Colonic mucosa (tissue), 4 donors: Measurements from ENCODE around the gene ASH1L. TPM values are rescaled to one million over a fixed set of nuclear protein-coding genes. Genes with fewer than 3 reads are reported as not detected.

ENCODE experiments used
- DNase-seq: peaks from one replicate; pipeline ENCODE4 v3.0.0-alpha.2; 2020
- H3K27ac ChIP-seq: fragments of 200-600 bp; one replicate; pipeline ENCODE4 v1.8.0; 2021
- H3K27me3 ChIP-seq: fragments of 200-600 bp; one replicate; pipeline ENCODE4 v1.8.0; 2021
- H3K36me3 ChIP-seq: fragments of 200-600 bp; one replicate; pipeline ENCODE4 v1.8.0; 2021
- H3K4me1 ChIP-seq: fragments of 200-600 bp; one replicate; pipeline ENCODE4 v1.8.0; 2021; ENCODE audit warnings: mild to moderate bottlenecking
- H3K4me3 ChIP-seq: fragments of 200-600 bp; one replicate; pipeline ENCODE4 v1.8.0; 2021
- H3K9ac ChIP-seq, 2 donors: one replicate each; pipeline ENCODE4 v1.7.0; 2013; ENCODE audit warnings: control low read depth in 2 of 2, low read depth in 2 of 2, low read length in 2 of 2
- H3K9me3 ChIP-seq: fragments of 200-600 bp; one replicate; pipeline ENCODE4 v1.8.0; 2021
- intact Hi-C: fragments of 100-400 bp; cut with DNase I; formaldehyde crosslinking; loops from one replicate; pipeline ENCODE4 v1.14.1; 2022
- total RNA-seq, 2 donors: library from RNA; stranded (reverse); fragmentation: NEBNext Ultra II Directional in 1 of 2; extraction: Animal tissue kit (Norgen Biotek cat#: 25700) in 1 of 2; gene quantifications; one replicate each; pipeline ENCODE4 v1.2.1, GENCODE V29; 2021
- TF ChIP-seq, protein P1 (sequence below): fragments of 200-600 bp; IDR thresholded peaks from one replicate; pipeline ENCODE4 v1.8.0; 2022; ENCODE audit warnings: antibody characterized with exemption, mild to moderate bottlenecking
- donor health status: healthy.
- donor health status: DM: no; HTN: no; CAD: no.
- donor health status: DM: no; HTN: no; CAD: no.

Gene ASH1L
- total RNA-seq, 2 donors from 2014 or later = 37.7 to 47.2 TPM

DNA sequence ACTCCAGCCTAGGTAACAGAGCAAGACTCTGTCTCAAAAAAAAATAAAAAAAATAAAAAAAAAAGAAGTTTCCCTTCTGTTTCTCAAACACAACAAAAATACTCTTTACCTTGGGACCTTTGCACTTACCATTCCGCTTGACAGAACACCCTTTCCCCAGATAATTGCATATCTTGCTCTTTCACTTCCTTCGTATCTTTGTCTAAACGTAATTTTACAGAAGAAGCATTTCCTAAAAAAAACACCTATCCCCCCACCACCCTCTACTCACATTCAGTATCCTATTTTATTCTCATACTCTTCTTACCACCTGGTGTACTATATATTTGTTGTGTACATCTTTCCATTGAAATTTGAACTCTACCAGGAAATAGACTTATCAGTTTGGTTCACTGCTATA, 32.7 kb downstream of the ASH1L start:
- Histone ChIP-seq H3K4me1 (no peaks in the 10 kb centered on the region), H3K27ac (no peak overlapping the region), H3K27me3 (no peaks in the 10 kb centered on the region), H3K4me3 (no peak overlapping the region), H3K36me3 (no peaks in the 10 kb centered on the region), H3K9me3 (no peaks in the 10 kb centered on the region), H3K9ac (no peak overlapping the region)
- intact Hi-C loops = no loop called here
- TF ChIP-seq, protein P1, sequence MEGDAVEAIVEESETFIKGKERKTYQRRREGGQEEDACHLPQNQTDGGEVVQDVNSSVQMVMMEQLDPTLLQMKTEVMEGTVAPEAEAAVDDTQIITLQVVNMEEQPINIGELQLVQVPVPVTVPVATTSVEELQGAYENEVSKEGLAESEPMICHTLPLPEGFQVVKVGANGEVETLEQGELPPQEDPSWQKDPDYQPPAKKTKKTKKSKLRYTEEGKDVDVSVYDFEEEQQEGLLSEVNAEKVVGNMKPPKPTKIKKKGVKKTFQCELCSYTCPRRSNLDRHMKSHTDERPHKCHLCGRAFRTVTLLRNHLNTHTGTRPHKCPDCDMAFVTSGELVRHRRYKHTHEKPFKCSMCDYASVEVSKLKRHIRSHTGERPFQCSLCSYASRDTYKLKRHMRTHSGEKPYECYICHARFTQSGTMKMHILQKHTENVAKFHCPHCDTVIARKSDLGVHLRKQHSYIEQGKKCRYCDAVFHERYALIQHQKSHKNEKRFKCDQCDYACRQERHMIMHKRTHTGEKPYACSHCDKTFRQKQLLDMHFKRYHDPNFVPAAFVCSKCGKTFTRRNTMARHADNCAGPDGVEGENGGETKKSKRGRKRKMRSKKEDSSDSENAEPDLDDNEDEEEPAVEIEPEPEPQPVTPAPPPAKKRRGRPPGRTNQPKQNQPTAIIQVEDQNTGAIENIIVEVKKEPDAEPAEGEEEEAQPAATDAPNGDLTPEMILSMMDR = no peak
- DNase-seq = no peak

DNA sequence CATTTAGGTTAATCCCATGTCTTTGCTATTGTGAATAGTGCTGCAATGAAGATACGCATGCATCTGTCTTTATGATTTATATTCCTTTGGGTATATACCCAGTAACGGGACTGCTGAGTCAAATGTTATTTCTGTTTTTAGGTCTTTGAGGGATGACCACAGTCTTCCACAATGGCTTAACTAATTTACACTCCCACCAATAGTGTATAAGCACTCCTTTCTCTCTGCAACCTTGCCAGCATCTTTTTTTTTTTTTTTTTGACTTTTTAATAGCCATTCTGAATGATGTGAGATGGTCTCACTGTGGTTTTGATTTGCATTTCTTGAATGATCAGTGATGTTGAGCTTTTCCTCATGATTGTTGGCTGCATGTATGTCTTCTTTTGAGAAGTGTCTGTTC, 33.5 kb downstream of the ASH1L start:
- intact Hi-C loops = no loop called here
- Histone ChIP-seq H3K9ac (no peak overlapping the region), H3K9me3 (no peaks in the 10 kb centered on the region), H3K27me3 (no peaks in the 10 kb centered on the region), H3K4me3 (no peak overlapping the region), H3K4me1 (no peaks in the 10 kb centered on the region), H3K27ac (no peak overlapping the region), H3K36me3 (no peaks in the 10 kb centered on the region)
- TF ChIP-seq, protein P1 = no peak
- no peak for DNase-seq

DNA sequence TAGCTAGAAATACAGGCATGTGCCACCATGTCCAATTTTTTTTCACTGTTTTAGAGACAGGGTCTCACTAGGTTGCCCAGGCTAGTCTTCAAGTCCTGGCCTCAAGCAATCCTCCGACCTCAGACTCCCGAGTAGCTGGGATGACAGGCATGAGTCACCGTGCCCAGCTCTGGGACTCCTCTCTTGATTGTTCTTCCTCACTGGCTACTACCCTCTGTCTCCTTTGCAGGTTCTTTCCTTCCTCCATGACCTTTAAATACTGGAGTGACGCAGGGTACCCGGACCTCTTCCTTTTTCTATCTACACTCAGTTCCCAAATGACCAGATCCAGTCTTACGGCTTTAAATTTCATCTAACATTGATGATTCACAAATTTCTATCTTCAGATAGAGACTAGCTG, 34.9 kb downstream of the ASH1L start:
- TF ChIP-seq, protein P1 = no peak
- Histone ChIP-seq H3K4me3 (no peak overlapping the region), H3K36me3 (no peaks in the 10 kb centered on the region), H3K9me3 (no peaks in the 10 kb centered on the region), H3K27ac (no peak overlapping the region), H3K9ac (no peak overlapping the region), H3K4me1 (no peaks in the 10 kb centered on the region), H3K27me3 (no peaks in the 10 kb centered on the region)
- no peak for DNase-seq
- intact Hi-C loops = no loop called here

DNA sequence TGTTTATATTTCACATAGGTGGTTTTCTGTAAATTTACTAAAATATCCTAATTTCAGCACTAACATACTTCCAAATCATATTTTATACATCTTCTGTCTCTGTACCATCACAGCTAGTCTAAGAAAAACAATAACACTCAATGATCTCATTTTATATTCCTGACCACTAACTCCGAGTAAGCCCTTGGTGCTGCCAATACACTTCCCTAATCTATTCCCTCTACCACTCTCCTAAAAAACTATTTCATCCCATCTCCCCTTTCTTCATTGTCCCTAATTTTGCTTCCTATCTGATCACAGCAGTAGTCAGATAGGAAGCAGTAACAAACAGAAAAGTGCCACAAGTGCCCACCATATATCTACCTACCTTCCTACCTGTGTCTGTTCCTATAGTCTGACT, 36.2 kb downstream of the ASH1L start:
- TF ChIP-seq, protein P1 = no peak
- DNase-seq = no peak
- Histone ChIP-seq H3K9ac (no peak overlapping the region), H3K4me3 (no peak overlapping the region), H3K36me3 (no peaks in the 10 kb centered on the region), H3K9me3 (no peaks in the 10 kb centered on the region), H3K4me1 (no peaks in the 10 kb centered on the region), H3K27ac (no peak overlapping the region), H3K27me3 (no peaks in the 10 kb centered on the region)
- intact Hi-C loops = no loop called here

DNA sequence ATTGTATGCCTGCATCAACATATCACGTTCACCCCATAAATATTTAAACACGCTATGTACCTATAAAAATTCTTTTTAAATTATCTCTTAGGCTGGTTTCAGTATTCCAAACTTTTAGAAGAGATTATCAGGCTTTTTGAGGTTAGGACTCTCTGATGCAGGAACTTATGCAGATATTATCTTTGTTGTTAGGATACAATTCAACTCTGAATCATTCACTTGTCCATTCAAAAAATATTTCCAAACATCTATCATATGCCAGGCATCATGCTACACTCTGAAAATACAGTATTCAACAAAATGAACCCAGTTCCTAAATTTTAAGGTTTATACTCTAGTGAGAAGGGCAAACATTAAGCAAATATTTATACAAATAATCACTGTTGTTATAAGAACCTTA, 40.5 kb downstream of the ASH1L start:
- intact Hi-C loops = no loop called here
- no peaks in the 10 kb centered on the region for H3K4me1 ChIP-seq

More for the DNA sequence above, 40.5 kb downstream of the ASH1L start:
- H3K36me3 ChIP-seq = no peaks in the 10 kb centered on the region
- no peak overlapping the region for H3K27ac ChIP-seq
- H3K9ac ChIP-seq = no peak overlapping the region
- no peaks in the 10 kb centered on the region for H3K27me3 ChIP-seq
- TF ChIP-seq, protein P1 = no peak
- no peaks in the 10 kb centered on the region for H3K9me3 ChIP-seq
- H3K4me3 ChIP-seq = no peak overlapping the region
- no peak for DNase-seq
